AG09309 (cell line): ENCODE measurements around the gene ARHGAP24.
"Not testable (repeated sequence)": the region's sequence is repeated elsewhere in the genome, so short reads cannot be mapped to it uniquely, and the experiment has no call there.

Source experiments
- DNase-seq: peaks from one replicate; pipeline ENCODE4 v3.0.0-alpha.2; 2010; ENCODE audit warnings: low read depth
- H3K4me3 ChIP-seq: 2 replicates; pipeline ENCODE4 v1.5.1; 2011; ENCODE audit warnings: mild to moderate bottlenecking, low read depth, low read length, moderate library complexity; ENCODE audit not compliant: control insufficient read depth
- CTCF ChIP-seq: IDR thresholded peaks from 2 replicates; pipeline ENCODE4 v1.5.1; 2011; ENCODE audit warnings: mild to moderate bottlenecking, low read depth, low read length, inconsistent platforms; ENCODE audit not compliant: insufficient read depth, control insufficient read depth; ENCODE audit errors: missing control alignments

ARHGAP24 gene

GRCh38 chr4:85886665-85887064 lies 411.7 kb downstream of the ARHGAP24 start:
- H3K4me3 ChIP-seq, result no peak overlapping the region
- no peak for DNase-seq
- TF ChIP-seq CTCF, result no peak

- no peak for TF ChIP-seq CTCF
- DNase-seq, result no peak
- no peak overlapping the region for H3K4me3 ChIP-seq
Observed at GRCh38 chr4:85889314-85889713, 414.4 kb downstream of the ARHGAP24 start.

GRCh38 chr4:85895755-85896154 lies 420.8 kb downstream of the ARHGAP24 start:
- H3K4me3 ChIP-seq, result no peak overlapping the region
- no peak for DNase-seq
- TF ChIP-seq CTCF, result no peak

- DNase-seq, result no peak
- no peak overlapping the region for H3K4me3 ChIP-seq
- TF ChIP-seq CTCF, result no peak
Observed at GRCh38 chr4:85898231-85898630, 423.3 kb downstream of the ARHGAP24 start.

- DNase-seq, result no peak
- no peak for TF ChIP-seq CTCF
- H3K4me3 ChIP-seq, result no peak overlapping the region
Observed at GRCh38 chr4:85901500-85901899, 426.6 kb downstream of the ARHGAP24 start.

GRCh38 chr4:85902647-85903046 lies 427.7 kb downstream of the ARHGAP24 start:
- not testable (repeated sequence) for H3K4me3 ChIP-seq, DNase-seq

- DNase-seq, result no peak
- H3K4me3 ChIP-seq, result no peak overlapping the region
- TF ChIP-seq CTCF, result no peak
Observed at GRCh38 chr4:85905761-85906160, 430.8 kb downstream of the ARHGAP24 start.
